ENCODE measurements around the gene REXO1. TPM values are rescaled to one million over a fixed set of nuclear protein-coding genes. Genes with fewer than 3 reads are reported as not detected.

Gene REXO1
- total and polyA plus RNA-seq, 2 donors from 2014 or later: 12.1 to 36.8 TPM

- peaks cover 0 to 7% (median 5%) of the 10 kb centered on the region in 3 donors for H3K9me3 ChIP-seq (ENCODE audit: control insufficient read depth in 2 of 3, insufficient read depth in 1 of 3, low read length in 3 of 3)
- no peak overlapping the region for H3K27ac ChIP-seq (ENCODE audit: low read depth in 2 of 2, low read length in 2 of 2)
- TF ChIP-seq CTCF (IDR thresholded peaks at IDR 0.05; ENCODE audit: borderline replicate concordance, extremely low read depth, insufficient read depth): no peak
- H3K36me3 ChIP-seq (ENCODE audit: control insufficient read depth in 2 of 3, insufficient read depth in 3 of 3, low read length in 3 of 3): no peaks in the 10 kb centered on the region
- DNase-seq (peak in 1 of 5 donors; percentile 29), FAIRE-seq (no peak)
- no peak overlapping the region for H3K9ac ChIP-seq (ENCODE audit: low read length in 3 of 3)
- H3K27me3 ChIP-seq (ENCODE audit: control insufficient read depth, insufficient read depth, low read length): peaks cover 36% of the 10 kb centered on the region
- H3K4me3 ChIP-seq (ENCODE audit: low read length in 3 of 3): no peak overlapping the region
- intact Hi-C loops (cut with DNase I): no loop called here
- no peaks in the 10 kb centered on the region for H3K4me1 ChIP-seq (ENCODE audit: control insufficient read depth in 2 of 3, insufficient read depth in 2 of 3, low read depth in 1 of 3, low read length in 3 of 3)
Observed at GRCh38 chr19:1777149-1777548, 71.1 kb downstream of the REXO1 start.

- Histone ChIP-seq H3K27ac (ENCODE audit: low read depth in 2 of 2, low read length in 2 of 2) (no peak overlapping the region), H3K4me3 (ENCODE audit: low read length in 3 of 3) (no peak overlapping the region), H3K4me1 (ENCODE audit: control insufficient read depth in 2 of 3, insufficient read depth in 2 of 3, low read depth in 1 of 3, low read length in 3 of 3) (no peaks in the 10 kb centered on the region), H3K27me3 (ENCODE audit: control insufficient read depth, insufficient read depth, low read length) (peaks cover 36% of the 10 kb centered on the region), H3K36me3 (ENCODE audit: control insufficient read depth in 2 of 3, insufficient read depth in 3 of 3, low read length in 3 of 3) (no peaks in the 10 kb centered on the region), H3K9me3 (ENCODE audit: control insufficient read depth in 2 of 3, insufficient read depth in 1 of 3, low read length in 3 of 3) (peaks cover 0 to 2% (median 2%) of the 10 kb centered on the region in 3 donors), H3K9ac (ENCODE audit: low read length in 3 of 3) (no peak overlapping the region)
- DNase-seq: no peak
- intact Hi-C loops (cut with DNase I): no loop called here
- no peak for FAIRE-seq
- TF ChIP-seq CTCF (IDR thresholded peaks at IDR 0.05; ENCODE audit: borderline replicate concordance, extremely low read depth, insufficient read depth): no peak
Observed at GRCh38 chr19:1776606-1777147, 71.6 kb downstream of the REXO1 start.

GRCh38 chr19:1775951-1776605 is 72.2 kb downstream of the REXO1 start:
- H3K9me3 ChIP-seq (ENCODE audit: control insufficient read depth in 2 of 3, insufficient read depth in 1 of 3, low read length in 3 of 3): peaks cover 0 to 5% (median 1%) of the 10 kb centered on the region in 3 donors
- H3K4me3 ChIP-seq (ENCODE audit: low read length in 3 of 3): no peak overlapping the region
- intact Hi-C loops (cut with DNase I): no loop called here
- H3K4me1 ChIP-seq (ENCODE audit: control insufficient read depth in 2 of 3, insufficient read depth in 2 of 3, low read depth in 1 of 3, low read length in 3 of 3): no peaks in the 10 kb centered on the region
- no peak overlapping the region for H3K27ac ChIP-seq (ENCODE audit: low read depth in 2 of 2, low read length in 2 of 2)
- H3K36me3 ChIP-seq (ENCODE audit: control insufficient read depth in 2 of 3, insufficient read depth in 3 of 3, low read length in 3 of 3): no peaks in the 10 kb centered on the region
- FAIRE-seq (no peak), DNase-seq (no peak)
- TF ChIP-seq CTCF (IDR thresholded peaks at IDR 0.05; ENCODE audit: borderline replicate concordance, extremely low read depth, insufficient read depth): no peak
- H3K27me3 ChIP-seq (ENCODE audit: control insufficient read depth, insufficient read depth, low read length): peaks cover 36% of the 10 kb centered on the region
- H3K9ac ChIP-seq (ENCODE audit: low read length in 3 of 3): no peak overlapping the region
